Stimulated activated CD4-positive, alpha-beta T cell treated with anti-CD3 and anti-CD28 coated beads, Interleukin-2, amount 100 ng/mL, for 4 hours (primary cell): ENCODE results near the gene DMRT2.

Experiments used
- DNase-seq: peaks from one replicate; pipeline ENCODE4 v3.0.0-alpha.2; 2020; ENCODE audit warnings: low read depth

DMRT2 gene

DNA sequence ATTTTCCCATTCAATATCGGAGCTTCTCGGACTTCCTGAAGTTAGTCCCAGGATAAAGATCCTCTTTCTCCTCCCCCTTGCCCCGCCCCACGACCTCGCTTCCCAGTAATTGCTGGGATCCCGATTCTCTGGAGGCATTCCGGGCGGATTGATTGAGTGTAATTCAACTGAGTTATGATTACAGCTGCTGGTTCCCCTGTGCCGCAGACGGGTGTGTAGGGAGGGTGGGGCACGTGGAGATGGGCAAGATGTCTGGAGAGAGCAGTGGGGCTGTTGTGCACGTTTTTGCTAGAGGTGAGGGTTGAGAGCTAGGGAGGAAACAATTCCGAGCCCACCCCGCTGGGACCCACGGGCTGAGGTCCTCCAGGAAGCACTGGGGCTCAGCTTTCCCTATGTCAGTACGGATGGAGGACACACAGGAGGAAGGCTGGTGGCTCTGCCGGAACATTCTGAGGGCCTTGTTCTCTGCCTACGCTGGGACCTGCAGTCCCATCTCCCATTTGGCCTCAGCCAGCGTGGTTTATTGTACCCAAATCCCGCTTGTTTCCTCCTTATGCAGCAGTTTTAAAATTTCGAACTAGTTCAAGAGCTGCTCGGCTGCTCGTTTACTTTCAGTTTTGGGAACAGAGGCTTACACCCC is 2.4 kb upstream of the DMRT2 start:
- DNase-seq, result no peak

DNA sequence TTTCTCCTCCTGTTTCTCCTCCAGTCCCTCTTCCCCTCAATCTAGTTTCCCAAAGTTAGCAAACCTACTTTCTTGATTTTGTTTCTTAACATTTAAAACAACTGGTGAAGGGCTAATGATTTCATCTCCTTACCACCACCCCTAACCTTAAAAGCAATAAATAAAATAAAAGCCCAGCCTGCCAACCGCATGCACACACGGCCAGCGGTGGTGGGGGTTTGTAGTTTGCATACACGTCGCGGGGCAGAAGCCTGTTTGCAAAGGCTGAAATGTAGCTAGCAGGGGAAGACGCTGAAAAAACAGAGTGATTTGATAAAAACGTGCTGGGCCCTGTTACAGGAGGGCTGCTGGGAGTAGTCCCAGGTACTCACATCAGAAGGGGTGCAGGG is 1.9 kb upstream of the DMRT2 start:
- no peak for DNase-seq

DNA sequence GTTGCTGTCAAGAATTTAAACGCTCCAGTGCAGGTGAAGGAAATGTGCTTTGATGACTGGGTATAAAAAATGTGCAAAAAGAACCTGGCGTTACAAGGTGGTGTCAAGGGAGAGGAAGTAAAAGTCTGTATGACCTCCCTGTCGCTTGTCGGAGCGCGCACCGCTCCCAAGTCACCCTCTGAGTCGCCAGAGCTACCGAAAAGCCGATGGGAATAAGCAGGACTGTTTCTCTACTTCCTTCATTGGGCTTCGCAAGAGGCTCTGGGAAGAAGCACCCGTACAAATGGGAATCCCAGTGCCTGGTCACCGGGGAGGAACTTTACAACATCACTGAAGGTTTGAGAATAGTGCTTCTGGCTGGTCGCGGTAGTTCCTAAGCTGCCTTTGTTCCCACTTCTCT is 1.3 kb upstream of the DMRT2 start:
- DNase-seq, result no peak

DNA sequence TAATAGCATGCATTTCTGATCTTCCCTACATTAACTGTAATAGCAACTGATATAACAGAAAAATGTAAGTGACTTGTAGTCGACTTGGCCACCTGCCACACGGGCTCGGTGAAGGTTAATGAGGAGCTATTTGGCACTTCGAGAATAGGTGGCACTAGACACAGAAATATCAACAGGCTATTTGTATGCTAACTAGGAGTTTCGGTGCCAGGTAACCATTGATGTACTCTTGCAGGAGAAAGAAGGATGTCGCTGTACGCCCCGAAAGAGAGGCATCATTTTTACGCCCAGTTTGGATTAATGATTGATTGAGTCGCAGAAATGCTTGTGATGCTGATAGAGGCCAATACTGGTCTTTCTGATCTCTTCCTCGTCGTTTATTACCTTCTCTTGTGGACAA is 516 bp upstream of the DMRT2 start:
- DNase-seq, result no peak

DNA sequence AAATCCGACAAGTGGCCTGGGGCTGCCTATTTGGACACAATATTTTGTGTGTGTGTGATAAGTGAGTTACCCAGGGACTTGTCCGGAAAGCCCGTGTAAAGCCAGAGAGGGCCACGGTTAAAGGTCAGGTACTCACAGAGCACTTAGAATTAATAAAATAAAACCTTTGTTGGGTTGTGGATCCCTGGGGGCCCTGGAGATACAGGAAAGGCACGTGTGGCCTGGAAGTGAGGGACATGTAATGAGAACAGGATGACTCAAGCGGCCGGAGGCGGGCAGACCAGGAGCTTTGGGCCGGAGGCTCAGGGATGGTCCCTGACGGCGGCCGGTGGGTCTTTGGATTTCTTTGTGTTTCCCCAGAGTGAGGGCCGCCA is 1.0 kb downstream of the DMRT2 start:
- DNase-seq, result no peak

DNA sequence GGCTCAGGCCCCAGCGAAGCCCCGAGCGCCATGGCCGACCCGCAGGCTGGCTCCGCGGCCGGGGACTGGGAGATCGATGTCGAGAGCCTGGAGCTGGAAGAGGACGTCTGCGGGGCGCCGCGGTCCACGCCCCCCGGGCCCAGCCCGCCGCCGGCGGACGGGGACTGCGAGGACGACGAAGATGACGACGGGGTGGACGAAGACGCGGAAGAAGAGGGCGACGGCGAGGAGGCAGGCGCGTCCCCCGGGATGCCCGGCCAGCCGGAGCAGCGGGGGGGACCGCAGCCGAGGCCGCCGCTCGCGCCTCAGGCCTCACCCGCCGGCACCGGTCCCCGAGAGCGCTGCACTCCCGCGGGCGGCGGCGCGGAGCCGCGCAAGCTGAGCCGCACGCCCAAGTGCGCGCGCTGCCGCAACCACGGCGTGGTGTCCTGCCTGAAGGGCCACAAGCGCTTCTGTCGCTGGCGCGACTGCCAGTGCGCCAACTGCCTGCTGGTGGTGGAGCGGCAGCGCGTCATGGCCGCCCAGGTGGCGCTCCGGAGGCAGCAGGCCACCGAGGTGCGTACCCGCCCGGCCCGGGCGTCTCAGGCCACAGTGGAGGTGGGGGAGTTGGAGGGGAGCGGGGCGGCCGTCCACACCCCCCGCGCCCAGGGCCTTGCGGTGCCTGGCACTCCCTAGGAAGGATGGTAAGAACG is 1.6 kb downstream of the DMRT2 start:
- no peak for DNase-seq

DNA sequence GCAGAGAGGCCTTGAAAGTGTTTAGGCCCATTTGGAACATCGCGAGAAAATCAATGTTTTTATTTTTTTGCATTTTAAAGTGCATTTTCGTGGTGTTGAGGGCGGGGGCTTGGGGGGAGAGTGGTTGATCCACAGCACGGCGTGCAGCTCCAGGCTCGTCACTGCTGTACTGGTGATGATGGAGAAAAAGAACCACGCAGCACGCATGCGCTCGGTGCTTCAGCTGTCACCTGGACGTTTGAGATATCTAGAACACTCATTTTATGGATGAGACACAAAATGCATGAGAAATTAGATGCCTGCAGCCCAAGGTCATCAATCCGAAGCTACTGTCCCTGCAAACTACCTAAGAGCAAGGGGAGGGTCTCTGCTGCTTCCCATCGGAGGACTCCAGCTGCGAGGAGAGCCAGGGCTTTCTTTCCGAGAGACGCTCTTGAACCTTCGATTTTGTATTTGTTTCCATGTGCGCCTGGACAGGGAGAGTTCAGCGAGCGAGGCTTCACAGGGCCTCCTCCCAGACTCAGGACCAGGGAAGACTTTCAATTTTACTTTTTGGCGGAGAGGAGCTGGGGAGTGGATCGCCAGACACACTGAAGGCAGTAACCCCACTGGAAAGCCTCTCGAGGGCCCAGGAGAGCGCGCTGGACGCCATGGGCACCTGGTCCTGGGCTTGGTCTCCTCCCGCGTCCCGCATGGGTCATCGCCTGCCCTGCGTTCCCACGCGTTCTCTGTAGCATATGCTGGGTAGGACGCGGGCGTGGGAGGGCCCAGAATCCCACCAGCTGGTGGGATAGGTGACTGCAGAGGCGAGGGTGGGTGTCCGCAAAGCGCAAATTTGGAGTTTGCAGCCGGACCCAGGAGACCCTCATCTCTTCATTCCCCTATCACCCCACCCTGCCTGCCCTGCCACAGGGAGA is 2.5 kb downstream of the DMRT2 start:
- DNase-seq, result no peak

DNA sequence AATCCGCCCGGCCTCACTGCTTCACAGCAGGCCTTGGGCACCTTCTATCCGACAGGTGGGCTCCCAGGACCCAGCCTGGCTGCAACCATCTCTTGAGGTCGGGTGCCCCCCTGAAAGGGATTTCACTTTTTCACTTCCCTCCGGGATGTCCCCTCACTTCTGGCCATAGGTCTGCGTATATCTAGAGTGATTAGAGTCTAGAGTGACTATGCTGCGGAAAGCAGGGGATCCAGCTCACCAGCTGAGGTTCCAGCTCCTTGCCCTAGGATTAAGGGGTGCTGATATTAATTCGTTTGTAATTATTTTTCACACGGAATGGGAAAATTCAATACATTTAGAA is 3.1 kb downstream of the DMRT2 start:
- DNase-seq, result no peak

DNA sequence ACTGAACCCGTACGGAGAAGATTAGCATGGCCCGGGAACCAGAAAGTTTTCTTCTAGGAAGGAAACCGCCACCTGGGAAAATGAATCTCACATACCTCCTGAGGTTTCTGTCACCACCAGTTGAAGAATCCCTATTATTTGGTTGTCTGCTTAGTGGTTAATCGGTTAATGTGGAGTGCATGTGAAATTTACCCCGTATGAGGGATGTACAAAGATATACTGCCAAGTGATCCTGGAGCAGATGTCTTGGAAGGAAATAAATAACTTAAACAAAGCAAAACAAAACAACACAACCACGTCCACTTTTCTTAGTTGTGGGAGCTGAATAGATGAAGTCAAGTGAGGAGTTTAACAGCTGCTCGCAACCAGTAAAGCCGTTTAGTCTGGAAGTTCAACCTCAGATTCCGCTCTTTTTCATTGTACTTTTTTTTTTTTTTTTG is 3.8 kb downstream of the DMRT2 start:
- no peak for DNase-seq

DNA sequence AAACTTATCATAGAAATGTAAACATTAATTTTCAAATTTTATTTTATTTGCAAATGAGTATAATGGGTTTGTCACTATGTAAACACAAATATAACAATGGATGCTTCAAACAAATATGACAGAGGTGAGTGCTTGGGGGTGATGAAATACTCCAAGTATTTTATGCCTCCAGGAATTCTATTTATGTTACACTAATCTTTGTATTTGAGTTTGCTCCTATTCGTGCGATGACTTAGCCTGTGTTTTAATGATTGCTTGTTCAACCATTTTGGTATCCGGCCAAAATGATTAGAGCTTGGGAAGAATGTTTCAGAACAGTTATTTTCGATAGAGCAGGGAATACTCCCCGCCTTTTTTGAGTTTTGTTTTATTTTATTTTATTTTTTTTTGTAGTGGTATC is 5.0 kb downstream of the DMRT2 start:
- no peak for DNase-seq

DNA sequence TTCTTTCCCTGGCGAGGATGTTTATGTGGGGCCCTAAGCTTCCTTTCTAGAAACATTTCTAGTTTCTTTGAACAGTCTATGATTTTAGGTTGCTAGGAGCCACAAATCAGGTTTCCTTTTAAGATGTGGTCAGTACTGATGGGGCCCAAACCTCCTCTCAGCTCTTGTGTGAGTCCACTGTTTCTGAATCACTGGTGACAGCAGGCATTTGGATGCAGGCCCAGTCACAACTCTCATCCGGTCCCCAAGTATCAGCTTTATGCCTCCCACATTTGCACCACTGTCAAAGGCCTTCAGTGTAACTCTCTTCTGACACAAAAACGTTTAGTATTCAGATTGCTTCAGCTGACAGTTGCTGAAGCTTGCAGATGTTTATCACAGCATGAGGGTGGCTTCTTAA is 7.8 kb downstream of the DMRT2 start:
- DNase-seq, result no peak

DNA sequence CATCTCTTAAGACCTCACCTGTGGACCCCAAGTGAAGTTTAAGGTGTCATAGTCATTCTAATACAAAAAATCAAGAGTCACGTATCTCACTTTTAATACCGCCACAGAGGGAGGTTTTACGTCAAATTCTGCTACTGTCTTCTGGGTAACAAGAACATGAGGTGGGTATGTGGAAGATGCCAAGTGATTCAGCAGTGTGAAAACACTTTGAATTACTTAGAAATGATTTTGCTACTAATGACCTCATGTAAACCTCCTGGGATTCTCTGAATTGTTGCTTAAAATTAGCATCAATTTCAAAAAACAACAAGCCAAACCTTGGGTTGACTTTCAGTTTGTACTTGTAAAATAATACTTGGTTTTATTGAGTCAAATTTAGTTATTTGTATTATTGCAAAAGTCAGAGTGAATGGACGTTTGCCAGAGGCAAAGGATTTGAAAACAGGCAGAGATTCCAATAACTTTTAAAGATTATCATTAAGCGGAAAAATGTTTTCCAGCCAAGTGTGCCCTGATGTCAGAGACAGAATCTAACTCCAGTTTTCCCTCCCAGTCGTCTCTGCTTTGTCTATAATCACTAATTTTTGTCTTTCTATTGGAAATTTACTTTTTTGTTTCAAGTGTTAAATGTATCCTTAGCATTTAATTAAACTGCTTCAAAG is 8.8 kb downstream of the DMRT2 start:
- no peak for DNase-seq

DNA sequence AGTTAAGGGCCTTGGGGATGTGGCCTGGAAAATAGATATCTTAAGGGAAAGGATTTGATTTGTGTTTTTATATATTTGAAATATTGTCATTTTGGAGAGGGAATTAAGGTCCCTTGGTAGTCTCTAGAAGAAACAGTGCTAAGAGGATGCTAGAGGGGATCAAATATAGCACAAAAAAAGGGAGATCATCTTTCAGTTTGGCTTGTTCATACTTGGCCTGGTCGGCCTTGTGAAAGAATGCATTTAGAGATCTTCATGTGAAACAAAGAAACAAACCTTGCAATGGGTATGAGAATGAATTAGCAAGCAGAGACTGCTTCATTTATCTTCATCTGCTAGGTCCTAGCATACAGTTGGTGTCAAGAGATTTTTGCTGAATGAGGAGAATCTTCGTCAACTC is 15.0 kb downstream of the DMRT2 start:
- DNase-seq, result no peak

DNA sequence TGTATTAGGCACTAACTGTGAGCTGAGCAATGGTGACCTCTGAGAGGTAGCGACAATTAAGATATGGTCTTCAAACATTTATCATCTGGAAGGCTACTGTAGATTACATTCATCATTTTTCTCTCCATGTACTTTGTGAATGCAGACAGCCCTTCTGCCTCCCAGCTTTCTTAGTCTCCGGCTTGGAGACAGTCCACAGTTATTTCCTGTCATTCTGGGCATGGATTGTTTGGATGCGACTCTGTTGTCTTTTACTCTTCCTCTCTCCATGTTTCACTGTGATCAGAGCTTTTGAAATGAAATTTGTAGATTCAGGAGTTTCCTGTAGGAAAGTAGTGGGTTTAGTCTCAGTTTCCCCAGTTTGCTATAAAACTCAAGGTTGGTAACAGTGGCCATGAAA is 20.5 kb downstream of the DMRT2 start:
- DNase-seq, result no peak

DNA sequence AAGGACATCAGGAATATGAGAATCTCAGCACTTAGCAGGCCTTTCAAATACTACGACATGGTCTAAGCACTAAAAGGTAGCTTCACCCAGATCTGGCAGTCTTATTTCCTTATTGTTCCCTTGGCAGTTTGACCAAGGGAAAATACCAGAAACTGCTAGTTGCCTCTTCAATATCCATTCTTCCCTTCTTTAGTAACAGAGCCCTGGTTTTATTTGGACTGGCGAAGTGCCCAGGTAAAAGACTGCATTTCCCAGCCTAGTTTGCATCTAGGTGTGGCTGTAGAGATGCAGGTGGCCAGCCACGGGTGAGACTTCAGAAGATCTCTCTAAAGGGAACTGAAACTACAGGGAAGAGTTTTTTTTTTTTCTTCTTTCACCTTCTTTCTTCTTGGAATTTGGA is 21.6 kb downstream of the DMRT2 start:
- no peak for DNase-seq

DNA sequence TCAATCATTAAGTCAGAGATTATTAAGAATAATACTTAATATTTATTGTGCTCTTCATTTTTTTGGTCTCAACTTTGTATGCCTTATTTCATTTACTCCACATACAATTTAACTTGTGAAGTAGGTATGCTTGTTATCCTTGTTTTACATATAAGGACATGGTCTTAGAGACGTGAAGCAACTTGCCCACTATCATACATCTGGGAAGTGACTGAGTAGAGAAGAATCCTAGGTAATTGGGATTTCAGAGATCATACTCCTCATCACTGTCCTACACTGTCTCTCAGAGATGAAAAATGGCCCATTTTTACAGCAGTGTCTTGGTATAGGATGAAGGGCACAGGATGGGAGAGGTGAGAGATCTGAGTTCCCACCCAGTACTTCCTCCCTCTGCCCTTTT is 23.3 kb downstream of the DMRT2 start:
- no peak for DNase-seq

DNA sequence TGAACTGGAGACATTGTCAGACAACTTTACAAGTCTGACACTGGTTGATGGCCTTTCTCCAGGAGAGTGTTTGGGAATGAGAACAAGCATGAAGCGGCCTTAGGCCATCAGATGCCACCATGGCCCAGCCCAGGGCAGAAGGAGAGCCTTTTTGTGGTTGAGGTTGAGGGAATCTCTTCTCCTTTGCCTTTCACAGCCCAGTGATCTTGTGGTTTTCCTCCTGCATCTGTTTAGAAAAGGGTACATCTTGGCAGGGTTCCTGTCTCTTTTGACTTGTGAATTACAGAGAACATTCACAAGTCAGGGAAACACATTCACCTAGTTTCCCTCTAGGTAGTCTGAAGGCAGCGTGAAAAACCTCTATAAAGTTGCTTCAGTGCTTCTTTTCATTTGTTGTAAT is 27.5 kb downstream of the DMRT2 start:
- no peak for DNase-seq

DNA sequence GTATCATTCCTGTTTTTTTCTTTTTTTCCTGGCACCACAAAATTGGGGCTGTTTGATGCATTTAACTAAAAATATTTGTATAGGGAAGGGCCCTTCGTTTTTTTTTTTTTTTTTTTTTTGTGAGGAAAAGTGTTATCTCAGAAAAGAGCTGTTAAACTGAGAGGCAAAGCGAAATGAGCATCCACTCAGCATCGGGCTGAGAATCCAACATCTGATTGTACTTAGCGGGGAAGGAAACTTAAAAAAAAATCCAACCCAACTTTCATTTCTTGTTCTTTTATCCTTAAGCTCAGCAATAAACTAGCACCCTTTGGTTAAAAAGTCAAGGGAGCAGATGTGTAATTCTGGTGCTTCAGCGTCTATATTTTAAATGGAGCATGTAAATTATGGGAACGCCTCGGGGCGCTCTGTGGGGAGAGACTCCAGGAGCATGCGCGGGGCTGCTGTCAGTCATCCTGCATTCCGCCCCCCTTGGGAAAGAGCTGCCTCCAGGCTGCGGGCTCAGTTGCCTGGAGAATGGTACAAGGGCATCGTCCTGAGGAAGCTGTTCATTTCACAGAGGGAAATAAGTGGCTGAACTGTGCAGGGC is 33.3 kb downstream of the DMRT2 start:
- DNase-seq, result no peak

DNA sequence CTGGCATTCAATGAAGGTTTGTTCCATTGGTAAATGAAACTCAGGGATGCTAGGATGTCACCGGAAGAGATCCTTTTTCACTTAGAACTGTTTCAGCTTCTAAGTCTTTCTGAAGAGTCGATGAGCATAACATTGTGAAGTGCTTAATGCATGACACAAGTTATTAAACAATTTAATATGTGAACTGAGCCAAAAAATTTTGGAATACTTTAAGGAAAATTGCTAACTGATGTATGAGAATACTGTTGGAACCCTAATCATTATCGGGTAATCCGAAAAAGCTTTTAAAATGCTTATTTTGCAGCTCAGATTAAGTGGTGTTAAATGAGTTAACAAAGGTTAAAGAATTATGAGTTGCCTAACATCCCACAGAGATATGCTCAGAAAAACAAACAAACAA is 34.9 kb downstream of the DMRT2 start:
- DNase-seq, result no peak

DNA sequence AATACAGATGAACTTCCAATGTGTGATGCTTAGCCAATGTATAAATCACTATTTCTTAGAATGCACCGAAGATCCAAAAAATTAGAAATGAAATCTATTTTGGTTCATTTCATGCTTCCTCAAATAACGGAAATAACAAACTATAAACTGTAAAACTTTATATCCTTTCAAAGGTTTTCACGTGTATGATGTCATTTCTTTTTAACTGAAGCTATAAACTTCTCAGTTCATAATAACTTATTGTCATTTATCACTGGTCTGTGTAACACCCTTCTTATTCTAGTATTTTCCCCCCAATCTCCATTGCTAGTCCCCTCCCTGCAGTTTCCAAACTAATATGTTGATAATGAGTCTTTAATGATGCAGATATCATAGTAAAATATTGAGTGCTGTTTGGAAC is 36.4 kb downstream of the DMRT2 start:
- DNase-seq, result no peak

DNA sequence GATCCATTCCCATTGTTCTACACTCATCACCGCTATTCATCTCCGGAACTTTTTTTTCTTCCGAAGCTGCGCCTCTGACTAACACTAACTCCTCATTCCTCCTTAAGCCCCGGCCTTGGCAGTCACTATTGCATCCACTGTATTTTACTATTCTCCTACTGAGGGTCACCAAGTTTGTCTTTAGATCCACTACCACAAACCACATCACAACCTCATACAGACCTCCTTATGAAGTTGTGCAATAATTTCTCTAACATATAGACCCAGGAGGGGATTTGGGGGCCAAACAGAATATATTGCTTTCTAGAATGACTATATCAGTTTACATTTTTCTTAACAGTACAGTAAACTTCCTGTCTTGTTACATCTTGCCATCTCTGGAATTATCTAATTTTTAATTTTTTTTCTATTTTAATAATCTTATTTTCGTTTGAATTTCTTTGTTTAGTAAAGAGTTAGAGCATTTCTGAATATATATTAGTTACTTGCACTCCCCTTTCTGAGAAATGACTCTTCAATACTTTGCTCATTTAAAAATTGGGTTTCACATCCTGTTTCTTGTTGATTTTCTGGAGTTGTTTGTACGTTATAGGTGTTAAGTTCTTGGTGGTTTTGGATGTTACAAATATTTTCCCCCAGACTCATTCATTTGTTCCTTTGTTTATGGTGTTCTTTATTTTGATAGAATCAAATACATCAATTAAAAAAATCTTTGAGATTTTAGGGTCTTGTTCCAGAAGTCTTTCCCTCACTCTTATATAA is 37.1 kb downstream of the DMRT2 start:
- DNase-seq, result no peak

DNA sequence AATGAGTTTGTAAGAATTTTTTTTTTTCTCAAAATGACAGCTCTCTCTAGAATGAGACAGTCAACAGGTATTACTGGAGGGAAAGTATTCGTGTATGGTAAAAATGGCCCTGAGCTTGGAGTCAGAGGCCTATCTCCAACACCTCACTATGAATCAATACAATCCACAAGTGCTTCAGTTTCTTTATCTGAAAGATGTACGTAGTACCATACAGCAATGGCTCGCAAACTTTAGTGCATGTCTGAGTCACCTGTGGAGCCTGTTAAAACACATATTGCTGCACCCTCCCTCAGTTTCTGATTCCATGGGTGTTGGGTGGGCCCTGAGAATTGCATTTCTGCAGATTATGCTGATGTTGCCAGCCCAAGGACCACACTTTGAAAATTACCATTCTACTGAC is 44.6 kb downstream of the DMRT2 start:
- DNase-seq, result no peak
